Measurements from ENCODE around the gene SPOCK1.

DNA sequence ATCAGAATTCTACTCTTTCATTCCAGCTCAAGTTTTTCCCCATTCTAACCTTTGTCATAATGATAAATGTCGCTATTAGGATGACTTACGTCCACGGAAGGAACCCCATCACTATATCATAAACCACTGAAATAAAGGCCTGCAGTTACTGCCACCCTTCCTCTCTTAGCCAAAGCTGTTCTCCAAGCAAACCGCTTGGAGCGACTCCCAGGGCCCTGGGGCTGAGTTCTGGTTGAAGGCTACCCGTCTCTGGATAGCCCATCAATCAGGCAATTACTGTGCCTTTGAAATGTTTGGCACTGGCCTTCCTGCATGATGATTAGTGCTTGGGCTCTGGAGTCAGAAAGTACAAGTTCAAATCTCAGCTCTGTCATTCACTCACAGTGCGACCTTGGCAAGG is 386.0 kb downstream of the SPOCK1 start:
- no peak for TF ChIP-seq RXRA (IDR thresholded peaks at IDR 0.05)
- TF ChIP-seq, protein P1, sequence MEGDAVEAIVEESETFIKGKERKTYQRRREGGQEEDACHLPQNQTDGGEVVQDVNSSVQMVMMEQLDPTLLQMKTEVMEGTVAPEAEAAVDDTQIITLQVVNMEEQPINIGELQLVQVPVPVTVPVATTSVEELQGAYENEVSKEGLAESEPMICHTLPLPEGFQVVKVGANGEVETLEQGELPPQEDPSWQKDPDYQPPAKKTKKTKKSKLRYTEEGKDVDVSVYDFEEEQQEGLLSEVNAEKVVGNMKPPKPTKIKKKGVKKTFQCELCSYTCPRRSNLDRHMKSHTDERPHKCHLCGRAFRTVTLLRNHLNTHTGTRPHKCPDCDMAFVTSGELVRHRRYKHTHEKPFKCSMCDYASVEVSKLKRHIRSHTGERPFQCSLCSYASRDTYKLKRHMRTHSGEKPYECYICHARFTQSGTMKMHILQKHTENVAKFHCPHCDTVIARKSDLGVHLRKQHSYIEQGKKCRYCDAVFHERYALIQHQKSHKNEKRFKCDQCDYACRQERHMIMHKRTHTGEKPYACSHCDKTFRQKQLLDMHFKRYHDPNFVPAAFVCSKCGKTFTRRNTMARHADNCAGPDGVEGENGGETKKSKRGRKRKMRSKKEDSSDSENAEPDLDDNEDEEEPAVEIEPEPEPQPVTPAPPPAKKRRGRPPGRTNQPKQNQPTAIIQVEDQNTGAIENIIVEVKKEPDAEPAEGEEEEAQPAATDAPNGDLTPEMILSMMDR (IDR thresholded peaks at IDR 0.05; ENCODE audit: low read depth, low read length, missing input control): no peak
- no peak for TF ChIP-seq RAD21 (IDR thresholded peaks at IDR 0.05)
- TF ChIP-seq GABPA (IDR thresholded peaks at IDR 0.05 in 1 of 2, conservative IDR thresholded peaks at IDR 0.05 in 1 of 2): no peak
- no peak for TF ChIP-seq YY1 (IDR thresholded peaks at IDR 0.05)
- no peak for TF ChIP-seq TAF1 (conservative IDR thresholded peaks at IDR 0.05)
- no peak for TF ChIP-seq FOXA1 (IDR thresholded peaks at IDR 0.05)
- no peak for TF ChIP-seq EGR1 (IDR thresholded peaks at IDR 0.05; ENCODE audit: low read depth in 2 of 2)
- TF ChIP-seq, protein P2, sequence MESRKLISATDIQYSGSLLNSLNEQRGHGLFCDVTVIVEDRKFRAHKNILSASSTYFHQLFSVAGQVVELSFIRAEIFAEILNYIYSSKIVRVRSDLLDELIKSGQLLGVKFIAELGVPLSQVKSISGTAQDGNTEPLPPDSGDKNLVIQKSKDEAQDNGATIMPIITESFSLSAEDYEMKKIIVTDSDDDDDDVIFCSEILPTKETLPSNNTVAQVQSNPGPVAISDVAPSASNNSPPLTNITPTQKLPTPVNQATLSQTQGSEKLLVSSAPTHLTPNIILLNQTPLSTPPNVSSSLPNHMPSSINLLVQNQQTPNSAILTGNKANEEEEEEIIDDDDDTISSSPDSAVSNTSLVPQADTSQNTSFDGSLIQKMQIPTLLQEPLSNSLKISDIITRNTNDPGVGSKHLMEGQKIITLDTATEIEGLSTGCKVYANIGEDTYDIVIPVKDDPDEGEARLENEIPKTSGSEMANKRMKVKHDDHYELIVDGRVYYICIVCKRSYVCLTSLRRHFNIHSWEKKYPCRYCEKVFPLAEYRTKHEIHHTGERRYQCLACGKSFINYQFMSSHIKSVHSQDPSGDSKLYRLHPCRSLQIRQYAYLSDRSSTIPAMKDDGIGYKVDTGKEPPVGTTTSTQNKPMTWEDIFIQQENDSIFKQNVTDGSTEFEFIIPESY (IDR thresholded peaks at IDR 0.05): no peak
- TF ChIP-seq HNF4A (conservative IDR thresholded peaks at IDR 0.05): no peak
- TF ChIP-seq, protein P3, sequence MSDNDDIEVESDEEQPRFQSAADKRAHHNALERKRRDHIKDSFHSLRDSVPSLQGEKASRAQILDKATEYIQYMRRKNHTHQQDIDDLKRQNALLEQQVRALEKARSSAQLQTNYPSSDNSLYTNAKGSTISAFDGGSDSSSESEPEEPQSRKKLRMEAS (IDR thresholded peaks at IDR 0.05): no peak
- TF ChIP-seq, protein P4, sequence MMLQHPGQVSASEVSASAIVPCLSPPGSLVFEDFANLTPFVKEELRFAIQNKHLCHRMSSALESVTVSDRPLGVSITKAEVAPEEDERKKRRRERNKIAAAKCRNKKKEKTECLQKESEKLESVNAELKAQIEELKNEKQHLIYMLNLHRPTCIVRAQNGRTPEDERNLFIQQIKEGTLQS (IDR thresholded peaks at IDR 0.05): no peak
- TF ChIP-seq, protein P5, sequence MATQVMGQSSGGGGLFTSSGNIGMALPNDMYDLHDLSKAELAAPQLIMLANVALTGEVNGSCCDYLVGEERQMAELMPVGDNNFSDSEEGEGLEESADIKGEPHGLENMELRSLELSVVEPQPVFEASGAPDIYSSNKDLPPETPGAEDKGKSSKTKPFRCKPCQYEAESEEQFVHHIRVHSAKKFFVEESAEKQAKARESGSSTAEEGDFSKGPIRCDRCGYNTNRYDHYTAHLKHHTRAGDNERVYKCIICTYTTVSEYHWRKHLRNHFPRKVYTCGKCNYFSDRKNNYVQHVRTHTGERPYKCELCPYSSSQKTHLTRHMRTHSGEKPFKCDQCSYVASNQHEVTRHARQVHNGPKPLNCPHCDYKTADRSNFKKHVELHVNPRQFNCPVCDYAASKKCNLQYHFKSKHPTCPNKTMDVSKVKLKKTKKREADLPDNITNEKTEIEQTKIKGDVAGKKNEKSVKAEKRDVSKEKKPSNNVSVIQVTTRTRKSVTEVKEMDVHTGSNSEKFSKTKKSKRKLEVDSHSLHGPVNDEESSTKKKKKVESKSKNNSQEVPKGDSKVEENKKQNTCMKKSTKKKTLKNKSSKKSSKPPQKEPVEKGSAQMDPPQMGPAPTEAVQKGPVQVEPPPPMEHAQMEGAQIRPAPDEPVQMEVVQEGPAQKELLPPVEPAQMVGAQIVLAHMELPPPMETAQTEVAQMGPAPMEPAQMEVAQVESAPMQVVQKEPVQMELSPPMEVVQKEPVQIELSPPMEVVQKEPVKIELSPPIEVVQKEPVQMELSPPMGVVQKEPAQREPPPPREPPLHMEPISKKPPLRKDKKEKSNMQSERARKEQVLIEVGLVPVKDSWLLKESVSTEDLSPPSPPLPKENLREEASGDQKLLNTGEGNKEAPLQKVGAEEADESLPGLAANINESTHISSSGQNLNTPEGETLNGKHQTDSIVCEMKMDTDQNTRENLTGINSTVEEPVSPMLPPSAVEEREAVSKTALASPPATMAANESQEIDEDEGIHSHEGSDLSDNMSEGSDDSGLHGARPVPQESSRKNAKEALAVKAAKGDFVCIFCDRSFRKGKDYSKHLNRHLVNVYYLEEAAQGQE (IDR thresholded peaks at IDR 0.05): no peak
